Melanocyte of skin (primary cell): ENCODE measurements around the gene APOBEC3F. TPM values are rescaled to one million over a fixed set of nuclear protein-coding genes. Genes with fewer than 3 reads are reported as not detected.

Source experiments
- small RNA-seq, 2 donors: library from RNA; depleted of rRNA; stranded (forward); fragments of <200 nt; gene quantifications; one replicate each; pipeline ENCODE3, GENCODE V24; 2012
- total RNA-seq, 2 donors: library from RNA; depleted of rRNA; stranded (reverse); fragments of >200 nt; gene quantifications; 2 replicates each; pipeline ENCODE4 v1.2.3, GENCODE V29; 2012

The APOBEC3F gene
- 1 to 10 TPM; 4.1 to 8.0 TPM for total RNA-seq

GRCh38 chr22:39040538-39041296, at the start of gene APOBEC3F:
APOBEC3F (plus strand) TSS chr22:39040864; CDS start chr22:39040961, 97 bp downstream.

GRCh38 chr22:39013942-39014722, 26.5 kb upstream of the APOBEC3F start, which contains the start of gene APOBEC3C:
APOBEC3C (plus strand) TSS chr22:39014257; CDS start chr22:39014363, 106 bp downstream.

GRCh38 chr22:39077026-39077840, 36.6 kb downstream of the APOBEC3F start, which contains the start of gene APOBEC3G:
APOBEC3G (plus strand) TSS chr22:39077275; CDS start chr22:39077362, 87 bp downstream.

GRCh38 chr22:39097098-39098020, 56.7 kb downstream of the APOBEC3F start, which contains the start of gene APOBEC3H:
APOBEC3H (plus strand) TSS chr22:39097244; CDS start chr22:39100279, 3,035 bp downstream.

Small RNAs within 50 kb of the gene (small RNA-seq; reads per million reads assigned to genes)
- 0 reads per million in 2 donors for gene AL022318.2

Other genes with a start within 250 kb of the APOBEC3F start
- gene DNAL4, start 246.7 kb upstream of the APOBEC3F start, total RNA-seq, result 10 to 100 TPM; 10.3 to 12.0 TPM
- under 1 TPM; under 0.01 to 0.69 TPM for gene NPTXR, start 196.8 kb upstream of the APOBEC3F start, total RNA-seq
- 10 to 100 TPM; 39.2 to 44.3 TPM for gene CBX6, start 168.6 kb upstream of the APOBEC3F start, total RNA-seq
- gene APOBEC3A, start 83.3 kb upstream of the APOBEC3F start, total RNA-seq, result not detected
- 1 to 10 TPM; 3.4 to 4.0 TPM for gene APOBEC3B, start 58.5 kb upstream of the APOBEC3F start, total RNA-seq
- gene APOBEC3C, start 26.6 kb upstream of the APOBEC3F start, total RNA-seq, result 10 to 100 TPM; 15.5 to 19.6 TPM
- gene APOBEC3D, start 19.7 kb upstream of the APOBEC3F start, total RNA-seq, result 1 to 10 TPM; 5.9 to 7.3 TPM
- gene APOBEC3G, start 36.4 kb downstream of the APOBEC3F start, total RNA-seq, result 10 to 100 TPM; 25.0 to 25.8 TPM
- gene APOBEC3H, start 56.4 kb downstream of the APOBEC3F start, total RNA-seq, result under 1 TPM in 1 of 2 donors, not detected in 1; 0.69 TPM
- 1 to 10 TPM; 2.0 to 3.8 TPM for gene CBX7, start 111.8 kb downstream of the APOBEC3F start, total RNA-seq
- gene PDGFB, start 204.1 kb downstream of the APOBEC3F start, total RNA-seq, result not detected